Trophoblast cell (in vitro differentiated cells and primary cell): ENCODE data around the gene C10orf71.

Source experiments
- DNase-seq, 2 donors: peaks; one replicate each; pipeline ENCODE4 v3.0.0-alpha.2; 2016
- H2AFZ ChIP-seq: 2 replicates; pipeline ENCODE4 v1.6.1; 2013; ENCODE audit warnings: low read length, moderate library complexity, mild to moderate bottlenecking; ENCODE audit not compliant: insufficient read depth, poor library complexity
- H2AK5ac ChIP-seq: 2 replicates; pipeline ENCODE4 v1.6.1; 2013; ENCODE audit warnings: mild to moderate bottlenecking, low read length
- H2BK120ac ChIP-seq: 2 replicates; pipeline ENCODE4 v1.6.1; 2013; ENCODE audit warnings: low read length, mild to moderate bottlenecking, moderate library complexity; ENCODE audit not compliant: insufficient read depth, poor library complexity
- H2BK12ac ChIP-seq: 2 replicates; pipeline ENCODE4 v1.6.1; 2013; ENCODE audit warnings: mild to moderate bottlenecking, low read length, moderate library complexity
- H2BK5ac ChIP-seq: 2 replicates; pipeline ENCODE4 v1.6.1; 2013; ENCODE audit warnings: low read length, low read depth, moderate library complexity, mild to moderate bottlenecking; ENCODE audit not compliant: poor library complexity
- H3K14ac ChIP-seq: 2 replicates; pipeline ENCODE4 v1.6.1; 2013; ENCODE audit warnings: mild to moderate bottlenecking, low read length
- H3K18ac ChIP-seq: 2 replicates; pipeline ENCODE4 v1.6.1; 2013; ENCODE audit warnings: mild to moderate bottlenecking, low read length
- H3K23ac ChIP-seq: 2 replicates; pipeline ENCODE4 v1.6.1; 2013; ENCODE audit warnings: low read length
- H3K27ac ChIP-seq: 2 replicates; pipeline ENCODE4 v1.5.1; 2013; ENCODE audit warnings: low read depth, mild to moderate bottlenecking, inconsistent platforms, low read length, moderate library complexity
- H3K27me3 ChIP-seq: 2 replicates; pipeline ENCODE4 v1.6.1; 2013; ENCODE audit warnings: inconsistent platforms, mild to moderate bottlenecking, low read length, moderate library complexity; ENCODE audit not compliant: insufficient read depth
- H3K36me3 ChIP-seq, 2 experiments: 1 replicate in 1 of 2; 2 replicates in 1 of 2; pipeline ENCODE4 v1.6.1; 2013; ENCODE audit warnings: low read length in 2 of 2, mild to moderate bottlenecking in 2 of 2, moderate library complexity in 1 of 2; ENCODE audit not compliant: insufficient read depth in 2 of 2, control insufficient read depth in 1 of 2
- H3K4ac ChIP-seq: 2 replicates; pipeline ENCODE4 v1.6.1; 2013; ENCODE audit warnings: low read depth, mild to moderate bottlenecking, low read length, moderate library complexity
- H3K4me1 ChIP-seq, 2 experiments: 1 replicate in 1 of 2; 2 replicates in 1 of 2; pipeline ENCODE4 v1.6.1; 2013; ENCODE audit warnings: low read length in 2 of 2, mild to moderate bottlenecking in 2 of 2, moderate library complexity in 1 of 2; ENCODE audit not compliant: insufficient read depth in 2 of 2, control insufficient read depth in 1 of 2
- H3K4me2 ChIP-seq: 2 replicates; pipeline ENCODE4 v1.6.1; 2013; ENCODE audit warnings: inconsistent platforms, mild to moderate bottlenecking, low read length, moderate library complexity
- H3K4me3 ChIP-seq: 2 replicates; pipeline ENCODE4 v1.5.1; 2013; ENCODE audit warnings: mild to moderate bottlenecking, low read depth, low read length, inconsistent platforms
- H3K79me1 ChIP-seq: one replicate; pipeline ENCODE4 v1.6.1; 2013; ENCODE audit warnings: low read length
- H3K79me2 ChIP-seq: 2 replicates; pipeline ENCODE4 v1.6.1; 2013; ENCODE audit warnings: low read length, mild to moderate bottlenecking; ENCODE audit not compliant: control insufficient read depth, insufficient read depth, poor library complexity
- H3K9ac ChIP-seq: 2 replicates; pipeline ENCODE4 v1.6.1; 2013; ENCODE audit warnings: mild to moderate bottlenecking, low read length
- H3K9me3 ChIP-seq: 2 replicates; pipeline ENCODE4 v1.6.1; 2013; ENCODE audit warnings: low read depth, mild to moderate bottlenecking, control low read depth, inconsistent platforms, low read length; ENCODE audit not compliant: insufficient read depth
- H4K12ac ChIP-seq: 2 replicates; pipeline ENCODE4 v1.6.1; 2013; ENCODE audit warnings: low read depth, mild to moderate bottlenecking, low read length, moderate library complexity
- H4K8ac ChIP-seq: 2 replicates; pipeline ENCODE4 v1.6.1; 2013; ENCODE audit warnings: low read depth, mild to moderate bottlenecking, low read length, moderate library complexity
- H4K91ac ChIP-seq: one replicate; pipeline ENCODE4 v1.6.1; 2013; ENCODE audit warnings: low read depth, mild to moderate bottlenecking, low read length, moderate library complexity
- WGBS: extraction: QIAGEN DNeasy Blood & Tissue Kit; methylation state at CpG from one replicate; pipeline ENCODE4 v1.1.7; 2013; ENCODE audit warnings: missing lambda C conversion rate; ENCODE audit not compliant: insufficient read length, insufficient coverage; ENCODE audit errors: extremely low coverage; 5-methylcytosine and 5-hydroxymethylcytosine counted together

C10orf71 gene

GRCh38 chr10:49289480-49289879, 9.5 kb upstream of the C10orf71 start:
- Histone ChIP-seq H3K14ac (no peak overlapping the region), H3K4me1 (peaks cover 0 to under 1% of the 10 kb centered on the region in 2 experiments), H2BK12ac (no peak overlapping the region), H3K36me3 (no peaks in the 10 kb centered on the region), H3K4me3 (no peak overlapping the region), H3K4me2 (no peak overlapping the region), H3K79me2 (no peaks in the 10 kb centered on the region), H4K91ac (no peak overlapping the region), H3K18ac (no peak overlapping the region), H4K12ac (no peak overlapping the region), H3K27ac (no peak overlapping the region), H3K79me1 (no peaks in the 10 kb centered on the region), H3K23ac (no peak overlapping the region), H4K8ac (no peak overlapping the region), H2BK120ac (no peak overlapping the region), H3K27me3 (no peaks in the 10 kb centered on the region), H3K9me3 (peaks cover 3% of the 10 kb centered on the region), H3K4ac (no peak overlapping the region), H3K9ac (no peak overlapping the region), H2AK5ac (no peak overlapping the region), H2AFZ (no peak overlapping the region), H2BK5ac (no peak overlapping the region)
- no CpG with 5 or more reads among the region's 4 CpGs for WGBS
- DNase-seq: no peak

- no peak overlapping the region for H3K23ac ChIP-seq
- H3K27me3 ChIP-seq: no peaks in the 10 kb centered on the region
- H3K36me3 ChIP-seq: no peaks in the 10 kb centered on the region
- no peaks in the 10 kb centered on the region for H3K4me1 ChIP-seq
- no peaks in the 10 kb centered on the region for H3K79me1 ChIP-seq
- no peak overlapping the region for H2AFZ ChIP-seq
- no CpG with 5 or more reads among the region's 1 CpG for WGBS
- H3K4me2 ChIP-seq: no peak overlapping the region
- H3K9me3 ChIP-seq: peaks cover 3% of the 10 kb centered on the region
- H3K27ac ChIP-seq: no peak overlapping the region
- no peak overlapping the region for H2BK120ac ChIP-seq
- no peak overlapping the region for H3K9ac ChIP-seq
- H3K18ac ChIP-seq: no peak overlapping the region
- H3K14ac ChIP-seq: no peak overlapping the region
- no peak overlapping the region for H2BK5ac ChIP-seq
- no peak overlapping the region for H4K8ac ChIP-seq
- H2BK12ac ChIP-seq: no peak overlapping the region
- no peak overlapping the region for H4K12ac ChIP-seq
- DNase-seq: no peak
- no peak overlapping the region for H4K91ac ChIP-seq
- H3K4ac ChIP-seq: no peak overlapping the region
- H3K4me3 ChIP-seq: no peak overlapping the region
- no peak overlapping the region for H2AK5ac ChIP-seq
- no peaks in the 10 kb centered on the region for H3K79me2 ChIP-seq
These were observed 8.8 kb upstream of the C10orf71 start for GRCh38 chr10:49290131-49290530.

- H2BK120ac ChIP-seq: no peak overlapping the region
- no peak overlapping the region for H3K23ac ChIP-seq
- no peaks in the 10 kb centered on the region for H3K79me2 ChIP-seq
- H4K91ac ChIP-seq: no peak overlapping the region
- no peaks in the 10 kb centered on the region for H3K27me3 ChIP-seq
- peaks cover 3% of the 10 kb centered on the region for H3K9me3 ChIP-seq
- no peak overlapping the region for H3K4ac ChIP-seq
- H3K4me2 ChIP-seq: no peak overlapping the region
- no peak overlapping the region for H3K9ac ChIP-seq
- no peak overlapping the region for H2AK5ac ChIP-seq
- H3K4me1 ChIP-seq: no peaks in the 10 kb centered on the region
- no peak overlapping the region for H2BK5ac ChIP-seq
- H3K4me3 ChIP-seq: no peak overlapping the region
- no peaks in the 10 kb centered on the region for H3K79me1 ChIP-seq
- no peak overlapping the region for H3K18ac ChIP-seq
- H4K8ac ChIP-seq: no peak overlapping the region
- no peaks in the 10 kb centered on the region for H3K36me3 ChIP-seq
- H4K12ac ChIP-seq: no peak overlapping the region
- no peak overlapping the region for H3K14ac ChIP-seq
- WGBS: no CpG with 5 or more reads among the region's 3 CpGs
- no peak for DNase-seq
- H2BK12ac ChIP-seq: no peak overlapping the region
- H3K27ac ChIP-seq: no peak overlapping the region
- no peak overlapping the region for H2AFZ ChIP-seq
These were observed 8.4 kb upstream of the C10orf71 start for GRCh38 chr10:49290607-49291006.

- H3K9me3 ChIP-seq: peaks cover 3% of the 10 kb centered on the region
- H3K79me2 ChIP-seq: no peaks in the 10 kb centered on the region
- H2AFZ ChIP-seq: no peak overlapping the region
- no peak overlapping the region for H2BK5ac ChIP-seq
- H3K18ac ChIP-seq: no peak overlapping the region
- no peak overlapping the region for H4K12ac ChIP-seq
- no peak overlapping the region for H2AK5ac ChIP-seq
- H3K4me1 ChIP-seq: no peaks in the 10 kb centered on the region
- no peak overlapping the region for H3K4me3 ChIP-seq
- no peaks in the 10 kb centered on the region for H3K36me3 ChIP-seq
- H3K27me3 ChIP-seq: no peaks in the 10 kb centered on the region
- no peak overlapping the region for H4K8ac ChIP-seq
- no peaks in the 10 kb centered on the region for H3K79me1 ChIP-seq
- no peak overlapping the region for H3K4ac ChIP-seq
- H3K4me2 ChIP-seq: no peak overlapping the region
- H3K14ac ChIP-seq: no peak overlapping the region
- H2BK120ac ChIP-seq: no peak overlapping the region
- no peak overlapping the region for H2BK12ac ChIP-seq
- H3K9ac ChIP-seq: no peak overlapping the region
- no peak for DNase-seq
- no peak overlapping the region for H3K23ac ChIP-seq
- WGBS: no CpG with 5 or more reads among the region's 6 CpGs
- no peak overlapping the region for H3K27ac ChIP-seq
- no peak overlapping the region for H4K91ac ChIP-seq
These were observed 6.3 kb upstream of the C10orf71 start for GRCh38 chr10:49292565-49293207.
